HG03442 (cell line): ENCODE results near the gene PRDM4.
A peak's percentile ranks its signal among the peaks of the same experiment; 100 is the strongest.
"Not testable (repeated sequence)": the region's sequence is repeated elsewhere in the genome, so short reads cannot be mapped to it uniquely, and the experiment has no call there.

Experiments
- ATAC-seq: cut with Tn5 transposase; IDR thresholded peaks from one replicate; pipeline ENCODE4 v1.9.1; 2021; ENCODE audit warnings: mild to moderate bottlenecking, moderate library complexity; ENCODE audit not compliant: unreplicated experiment

The PRDM4 gene

GRCh38 chr12:107704041-107704440, 56.9 kb downstream of the PRDM4 start:
- ATAC-seq = no peak

GRCh38 chr12:107702106-107702505, 58.8 kb downstream of the PRDM4 start:
- no peak for ATAC-seq

GRCh38 chr12:107695772-107696171, 65.2 kb downstream of the PRDM4 start:
- not testable (repeated sequence) for ATAC-seq

GRCh38 chr12:107685360-107686248, 75.3 kb downstream of the PRDM4 start, which contains the start of gene PWP1:
Gene PWP1 (plus strand): TSS chr12:107685799. CDS start chr12:107685900, 101 bp downstream.
- peak; percentile 89 for ATAC-seq

GRCh38 chr12:107684990-107685359, 76.0 kb downstream of the PRDM4 start:
- ATAC-seq = no peak

GRCh38 chr12:107684029-107684795, 76.7 kb downstream of the PRDM4 start:
- no peak for ATAC-seq
